WI38 (cell line): Measurements from ENCODE around the gene PLOD3.
A peak's percentile ranks its signal among the peaks of the same experiment; 100 is the strongest.

Experiments
- H3K4me3 ChIP-seq: 2 replicates; pipeline ENCODE4 v1.5.1; 2011; ENCODE audit warnings: low read depth, mild to moderate bottlenecking, control low read depth, low read length
- TF ChIP-seq, protein P1 (sequence below): IDR thresholded peaks from 2 replicates; pipeline ENCODE4 v1.5.1; 2012; ENCODE audit warnings: low read depth, mild to moderate bottlenecking, control low read depth, low read length

Gene PLOD3

DNA sequence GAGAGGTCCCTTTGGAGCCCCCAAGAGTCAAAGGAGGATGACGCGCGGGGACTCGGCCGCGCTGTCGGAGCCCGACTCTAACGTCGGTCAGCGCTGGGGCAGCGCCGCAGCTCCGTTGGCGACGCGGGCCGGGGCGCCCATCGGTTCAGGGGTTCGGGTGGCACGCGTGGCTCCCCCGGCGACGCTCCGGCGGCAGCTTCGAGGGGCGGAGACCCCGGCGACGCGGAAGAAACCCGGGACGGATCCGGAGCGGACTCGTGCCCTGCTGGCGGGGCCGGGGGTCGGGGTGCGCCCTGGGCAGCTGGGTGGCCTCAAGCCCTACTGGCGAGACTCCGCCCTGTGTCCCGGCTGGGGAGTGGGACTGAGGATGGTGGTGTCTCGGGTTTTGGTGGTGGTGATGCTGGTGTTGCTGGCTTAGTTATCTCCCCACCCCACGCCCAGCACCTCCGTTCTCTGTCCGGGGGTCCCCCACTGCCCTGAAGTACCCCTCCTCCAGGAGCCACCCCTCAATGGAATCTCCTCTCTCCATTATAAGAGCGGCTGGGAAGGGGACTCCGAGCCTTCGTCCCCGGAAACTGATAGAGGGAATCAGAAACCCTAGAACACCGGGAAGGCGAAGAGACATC is 37.1 kb downstream of the PLOD3 start, which contains the start of gene NAT16:
Gene NAT16 (minus strand): TSS at position 164 of the 626 bp plus-strand sequence. CDS start 5,486 bp downstream, outside the sequence.
- TF ChIP-seq, protein P1, sequence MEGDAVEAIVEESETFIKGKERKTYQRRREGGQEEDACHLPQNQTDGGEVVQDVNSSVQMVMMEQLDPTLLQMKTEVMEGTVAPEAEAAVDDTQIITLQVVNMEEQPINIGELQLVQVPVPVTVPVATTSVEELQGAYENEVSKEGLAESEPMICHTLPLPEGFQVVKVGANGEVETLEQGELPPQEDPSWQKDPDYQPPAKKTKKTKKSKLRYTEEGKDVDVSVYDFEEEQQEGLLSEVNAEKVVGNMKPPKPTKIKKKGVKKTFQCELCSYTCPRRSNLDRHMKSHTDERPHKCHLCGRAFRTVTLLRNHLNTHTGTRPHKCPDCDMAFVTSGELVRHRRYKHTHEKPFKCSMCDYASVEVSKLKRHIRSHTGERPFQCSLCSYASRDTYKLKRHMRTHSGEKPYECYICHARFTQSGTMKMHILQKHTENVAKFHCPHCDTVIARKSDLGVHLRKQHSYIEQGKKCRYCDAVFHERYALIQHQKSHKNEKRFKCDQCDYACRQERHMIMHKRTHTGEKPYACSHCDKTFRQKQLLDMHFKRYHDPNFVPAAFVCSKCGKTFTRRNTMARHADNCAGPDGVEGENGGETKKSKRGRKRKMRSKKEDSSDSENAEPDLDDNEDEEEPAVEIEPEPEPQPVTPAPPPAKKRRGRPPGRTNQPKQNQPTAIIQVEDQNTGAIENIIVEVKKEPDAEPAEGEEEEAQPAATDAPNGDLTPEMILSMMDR, result no peak

DNA sequence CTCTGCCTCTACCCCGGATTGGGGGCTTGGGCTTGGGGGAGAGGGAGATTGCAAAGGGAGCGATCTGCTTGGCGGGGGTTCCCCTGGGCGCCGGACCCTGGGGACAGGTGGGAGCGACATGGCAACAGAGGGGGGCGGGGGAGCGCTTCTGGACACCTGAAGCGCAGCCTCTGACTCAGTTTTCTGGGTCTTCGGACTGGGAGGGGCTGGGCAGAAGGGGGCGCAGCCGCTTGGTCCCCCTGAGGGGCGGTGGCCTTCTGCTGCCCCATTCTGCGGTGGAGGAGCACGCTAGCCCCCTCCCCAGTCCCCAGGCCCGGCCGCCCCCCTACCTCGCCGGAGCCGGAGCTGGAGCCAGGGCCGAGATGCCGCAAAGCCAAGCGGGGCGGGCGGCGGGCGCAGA is 37.7 kb downstream of the PLOD3 start:
- no peak overlapping the region for H3K4me3 ChIP-seq
- TF ChIP-seq, protein P1, result no peak

More for the DNA sequence above, 37.1 kb downstream of the PLOD3 start, which contains the start of gene NAT16:
- H3K4me3 ChIP-seq, result no peak within 1 kb of the TSS

DNA sequence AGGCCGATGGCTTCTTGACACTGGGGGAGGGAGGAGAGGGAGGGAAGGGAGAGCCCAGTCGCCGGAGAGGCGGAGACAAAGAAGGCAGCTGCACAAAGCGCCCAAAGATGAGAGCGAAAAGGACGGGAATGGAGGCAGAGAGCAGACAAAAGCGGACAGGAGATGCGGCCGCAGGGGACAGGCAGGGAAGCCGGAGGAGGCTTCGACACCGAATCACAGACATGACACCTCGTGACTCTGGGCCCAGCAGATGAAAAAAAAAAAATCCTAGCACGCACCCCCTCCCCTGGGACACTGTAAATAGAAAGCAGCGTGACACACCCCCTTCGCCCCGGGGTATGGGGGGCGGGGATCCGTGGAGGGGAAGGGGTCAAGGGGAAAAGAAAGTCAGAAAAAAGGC is 38.3 kb downstream of the PLOD3 start:
- TF ChIP-seq, protein P1, result no peak
- H3K4me3 ChIP-seq, result no peak overlapping the region

DNA sequence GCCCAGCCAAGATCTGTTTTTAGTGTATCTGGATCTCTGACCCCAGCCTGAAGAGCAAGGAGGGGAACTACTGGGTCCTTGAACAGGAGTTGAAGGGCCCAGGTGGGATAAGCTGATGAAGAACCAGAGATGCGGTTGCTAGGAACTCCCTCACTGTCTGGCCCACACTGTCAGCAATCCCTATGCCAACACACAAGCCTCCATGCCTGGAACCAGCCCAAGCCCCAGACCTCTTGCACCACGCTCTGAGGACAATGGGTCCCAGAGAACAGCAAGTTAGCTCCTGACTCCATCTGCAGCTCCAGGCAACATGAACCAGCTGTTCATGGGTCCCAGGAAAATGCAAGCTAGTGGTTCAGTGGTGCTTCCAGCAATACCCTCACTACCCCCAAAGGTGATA is 39.7 kb downstream of the PLOD3 start:
- H3K4me3 ChIP-seq, result no peak overlapping the region
- TF ChIP-seq, protein P1, result no peak

DNA sequence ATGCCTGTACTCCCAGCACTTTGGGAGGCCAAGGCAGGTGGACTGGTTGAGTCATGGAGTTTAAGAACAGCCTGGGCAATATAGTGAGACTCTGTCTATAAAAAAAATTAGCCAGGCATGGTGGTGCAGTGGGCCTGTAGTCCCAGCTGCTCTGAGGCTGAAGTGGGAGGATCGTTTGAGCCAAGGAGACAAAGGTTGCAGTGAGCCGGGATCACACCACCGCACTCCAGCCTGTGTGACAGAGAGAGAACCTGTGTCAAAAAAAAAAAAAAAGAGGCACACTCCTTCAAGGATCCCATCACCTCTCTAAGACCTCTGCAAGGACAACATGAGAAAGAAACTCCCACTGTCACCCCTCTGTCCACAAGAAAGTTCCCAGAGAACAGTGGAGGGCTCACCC is 41.7 kb downstream of the PLOD3 start:
- no peak overlapping the region for H3K4me3 ChIP-seq
- TF ChIP-seq, protein P1, result no peak

DNA sequence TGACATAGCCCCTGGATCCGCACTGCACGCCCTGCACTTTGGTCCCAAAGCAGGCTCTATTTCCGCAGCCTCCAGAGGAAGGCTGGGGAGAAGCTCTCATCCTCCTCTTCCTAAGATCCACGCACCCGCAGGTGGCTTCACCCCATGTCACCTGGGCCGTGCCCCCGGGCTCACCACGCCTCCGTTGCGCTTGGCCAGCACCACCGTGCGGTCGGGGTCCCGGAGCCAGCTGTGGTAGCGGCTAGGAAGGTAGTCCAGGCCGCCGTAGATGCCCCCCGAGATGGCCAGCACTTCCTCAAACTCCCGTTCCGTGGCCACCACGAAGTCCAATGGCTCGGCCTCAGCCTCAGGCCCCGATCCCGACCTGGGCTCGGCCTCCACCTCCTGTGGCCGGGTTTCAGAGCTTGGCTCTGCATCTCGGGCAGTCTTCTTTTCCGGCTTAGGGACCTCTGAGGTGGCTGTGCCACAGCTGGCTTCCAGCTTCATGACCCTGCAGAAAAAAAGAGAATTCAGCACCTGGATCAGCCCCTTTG is 43.0 kb downstream of the PLOD3 start:
- H3K4me3 ChIP-seq, result no peak overlapping the region
- TF ChIP-seq, protein P1, result no peak

DNA sequence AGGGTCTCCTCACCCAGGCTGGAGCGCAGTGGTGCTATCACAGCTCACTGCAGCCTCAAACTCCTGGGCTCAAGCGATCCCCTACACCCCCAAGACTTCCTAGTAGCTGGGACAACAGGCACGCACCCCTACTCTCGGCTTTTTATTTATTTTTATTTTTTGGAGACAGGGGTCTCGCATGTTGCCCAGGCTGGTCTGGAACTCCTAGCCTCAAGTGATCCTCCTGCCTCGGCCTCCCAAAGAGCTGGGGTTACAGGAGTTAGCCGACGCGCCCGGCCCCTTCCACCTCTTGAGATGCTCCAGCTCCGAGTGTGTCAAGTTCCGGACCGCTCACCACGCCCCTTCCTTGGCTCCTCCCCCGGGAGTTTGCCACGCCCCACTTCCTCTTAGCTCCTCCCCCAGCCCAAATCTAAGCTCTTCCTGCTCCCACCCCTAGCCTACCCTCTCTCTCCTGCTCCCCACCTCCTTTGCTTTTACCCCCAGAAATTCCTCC is 43.6 kb downstream of the PLOD3 start:
- TF ChIP-seq, protein P1, result no peak

More for the DNA sequence above, 43.6 kb downstream of the PLOD3 start:
- H3K4me3 ChIP-seq, result peak overlapping the region; percentile 32; the same call in 1 of the 2 replicates
